ENCODE measurements around the gene CLEC3B. TPM values are rescaled to one million over a fixed set of nuclear protein-coding genes. Genes with fewer than 3 reads are reported as not detected.

CLEC3B gene
- total and polyA plus RNA-seq, 12 donors: 34.8 to 355 (median 59.4) TPM

- Histone ChIP-seq H3K27ac (peak overlapping the region in 2 of 10 donors; percentile 47 to 72), H3K9me3 (no peaks in the 10 kb centered on the region), H3K4me3 (no peak overlapping the region), H3K4me1 (peaks cover 0 to 60% (median 11%) of the 10 kb centered on the region in 9 donors), H3K27me3 (no peaks in the 10 kb centered on the region), H3K36me3 (no peaks in the 10 kb centered on the region)
- DNase-seq: no peak
- 53 to 73% methylated on average over 2 of the region's 2 CpGs for WGBS, 2 donors
- peak in 1 of 8 donors; percentile 36 for ATAC-seq
- intact Hi-C loops (cut with DNase I): loop anchor here in 1 of 10 donors (10.0 kb wide), 1 partner anchor 440 kb away; no protein-coding TSS in a partner anchor
- TF ChIP-seq CTCF (IDR thresholded peaks at IDR 0.05): no peak
Measured at GRCh38 chr3:45055032-45055410, 28.9 kb downstream of the CLEC3B start.

- intact Hi-C loops (cut with DNase I): loop anchor here in 1 of 10 donors (10.0 kb wide), 1 partner anchor 439 kb away; no protein-coding TSS in a partner anchor
- Histone ChIP-seq H3K4me1 (peaks cover 0 to 60% (median 11%) of the 10 kb centered on the region in 9 donors), H3K27ac (peak overlapping the region in 2 of 10 donors; percentile 47 to 72), H3K36me3 (no peaks in the 10 kb centered on the region), H3K27me3 (no peaks in the 10 kb centered on the region), H3K9me3 (no peaks in the 10 kb centered on the region), H3K4me3 (no peak overlapping the region)
- 77% methylated on average over 7 of the region's 7 CpGs for WGBS, 2 donors
- ATAC-seq (peak in 1 of 8 donors; percentile 60), DNase-seq (no peak)
- peak in 5 of 9 donors; percentile 11 to 40 (median 34) for TF ChIP-seq CTCF (IDR thresholded peaks at IDR 0.05)
Measured at GRCh38 chr3:45055411-45056143, 29.5 kb downstream of the CLEC3B start.

- no peak for DNase-seq
- no peaks in the 10 kb centered on the region for H3K9me3 ChIP-seq
- peaks cover 0 to 67% (median 11%) of the 10 kb centered on the region in 9 donors for H3K4me1 ChIP-seq
- H3K36me3 ChIP-seq: no peaks in the 10 kb centered on the region
- WGBS, 2 donors: 51 to 55% methylated on average over 5 of the region's 5 CpGs
- no peak overlapping the region for H3K4me3 ChIP-seq
- peak overlapping the region; percentile 54 to 77 (median 68) for H3K27ac ChIP-seq
- H3K27me3 ChIP-seq: no peaks in the 10 kb centered on the region
- ATAC-seq: peak in 7 of 8 donors; percentile 73 to 95 (median 88)
- intact Hi-C loops (cut with DNase I): loop anchor here in 1 of 10 donors (10.0 kb wide), 1 partner anchor 438 kb away; no protein-coding TSS in a partner anchor
- TF ChIP-seq CTCF (IDR thresholded peaks at IDR 0.05): no peak
Measured at GRCh38 chr3:45056608-45057301, 30.7 kb downstream of the CLEC3B start.

- H3K9me3 ChIP-seq: no peaks in the 10 kb centered on the region
- H3K4me1 ChIP-seq: peaks cover 0 to 75% (median 11%) of the 10 kb centered on the region in 9 donors
- intact Hi-C loops (cut with DNase I): loop anchor here in 1 of 10 donors (10.0 kb wide), 1 partner anchor 437 kb away; no protein-coding TSS in a partner anchor
- no peak for DNase-seq
- no peak for TF ChIP-seq CTCF (IDR thresholded peaks at IDR 0.05)
- no peak for ATAC-seq
- H3K27me3 ChIP-seq: no peaks in the 10 kb centered on the region
- 87 to 89% methylated on average over 3 of the region's 3 CpGs for WGBS, 2 donors
- no peaks in the 10 kb centered on the region for H3K36me3 ChIP-seq
- H3K4me3 ChIP-seq: no peak overlapping the region
- peak overlapping the region; percentile 54 to 77 (median 68) for H3K27ac ChIP-seq
Measured at GRCh38 chr3:45057557-45057956, 31.5 kb downstream of the CLEC3B start.

Data from heart right ventricle (tissue), 16 donors.